Fibroblast of skin of right quadriceps (primary cell): ENCODE measurements around the gene TFCP2L1.

Experiments
- DNase-seq: peaks from one replicate; pipeline ENCODE4 v3.0.0-alpha.2; 2013

TFCP2L1 gene

GRCh38 chr2:121193185-121193584, 91.8 kb downstream of the TFCP2L1 start:
- DNase-seq: no peak

- DNase-seq: no peak
These were observed 92.4 kb downstream of the TFCP2L1 start for GRCh38 chr2:121192576-121192975.

GRCh38 chr2:121191191-121192170, 93.5 kb downstream of the TFCP2L1 start:
- no peak for DNase-seq

GRCh38 chr2:121189661-121190381, 95.2 kb downstream of the TFCP2L1 start:
- no peak for DNase-seq

- no peak for DNase-seq
These were observed 96.0 kb downstream of the TFCP2L1 start for GRCh38 chr2:121189011-121189410.

GRCh38 chr2:121187982-121188411, 97.0 kb downstream of the TFCP2L1 start:
- no peak for DNase-seq

- DNase-seq: no peak
These were observed 97.5 kb downstream of the TFCP2L1 start for GRCh38 chr2:121187351-121187981.

GRCh38 chr2:121186261-121186660, 98.7 kb downstream of the TFCP2L1 start:
- no peak for DNase-seq

GRCh38 chr2:121185571-121186074, 99.4 kb downstream of the TFCP2L1 start:
- no peak for DNase-seq

GRCh38 chr2:121185111-121185510, 99.9 kb downstream of the TFCP2L1 start:
- no peak for DNase-seq

- DNase-seq: no peak
These were observed 100.6 kb downstream of the TFCP2L1 start for GRCh38 chr2:121184248-121184862.

- DNase-seq: no peak
These were observed 102.5 kb downstream of the TFCP2L1 start for GRCh38 chr2:121182520-121182919.

- DNase-seq: no peak
These were observed 105.5 kb downstream of the TFCP2L1 start for GRCh38 chr2:121179467-121179866.

GRCh38 chr2:121178730-121179129, 106.3 kb downstream of the TFCP2L1 start:
- no peak for DNase-seq

- no peak for DNase-seq
These were observed 107.1 kb downstream of the TFCP2L1 start for GRCh38 chr2:121177896-121178295.

- DNase-seq: no peak
These were observed 109.7 kb downstream of the TFCP2L1 start for GRCh38 chr2:121175326-121175725.

- DNase-seq: no peak
These were observed 111.2 kb downstream of the TFCP2L1 start for GRCh38 chr2:121173806-121174205.

GRCh38 chr2:121173112-121173511, 111.9 kb downstream of the TFCP2L1 start:
- DNase-seq: no peak

- DNase-seq: no peak
These were observed 112.5 kb downstream of the TFCP2L1 start for GRCh38 chr2:121172456-121172855.

GRCh38 chr2:121171625-121172119, 113.3 kb downstream of the TFCP2L1 start:
- DNase-seq: no peak

- no peak for DNase-seq
These were observed 114.4 kb downstream of the TFCP2L1 start for GRCh38 chr2:121170577-121170976.

GRCh38 chr2:121167411-121167810, 117.6 kb downstream of the TFCP2L1 start:
- DNase-seq: no peak
